Coronary artery (tissue), 2 donors: Measurements from ENCODE around the gene TROAP.

Source experiments
- DNase-seq: peaks from one replicate; pipeline ENCODE4 v3.0.0-alpha.2; 2017; ENCODE audit warnings: low spot score
- H3K27ac ChIP-seq, 2 donors: fragments of 200-600 bp; sonication (generic); one replicate each; pipeline ENCODE4 v1.5.1; 2016 to 2019
- H3K4me3 ChIP-seq: fragments of 200-600 bp; sonication (generic); 2 replicates; pipeline ENCODE4 v1.5.1; 2016; ENCODE audit warnings: mild to moderate bottlenecking, moderate library complexity
- TF ChIP-seq, protein P1 (sequence below): fragments of 200-600 bp; sonication (generic); IDR thresholded peaks from one replicate; pipeline ENCODE4 v1.5.1; 2019; ENCODE audit warnings: antibody characterized with exemption

Gene TROAP

DNA sequence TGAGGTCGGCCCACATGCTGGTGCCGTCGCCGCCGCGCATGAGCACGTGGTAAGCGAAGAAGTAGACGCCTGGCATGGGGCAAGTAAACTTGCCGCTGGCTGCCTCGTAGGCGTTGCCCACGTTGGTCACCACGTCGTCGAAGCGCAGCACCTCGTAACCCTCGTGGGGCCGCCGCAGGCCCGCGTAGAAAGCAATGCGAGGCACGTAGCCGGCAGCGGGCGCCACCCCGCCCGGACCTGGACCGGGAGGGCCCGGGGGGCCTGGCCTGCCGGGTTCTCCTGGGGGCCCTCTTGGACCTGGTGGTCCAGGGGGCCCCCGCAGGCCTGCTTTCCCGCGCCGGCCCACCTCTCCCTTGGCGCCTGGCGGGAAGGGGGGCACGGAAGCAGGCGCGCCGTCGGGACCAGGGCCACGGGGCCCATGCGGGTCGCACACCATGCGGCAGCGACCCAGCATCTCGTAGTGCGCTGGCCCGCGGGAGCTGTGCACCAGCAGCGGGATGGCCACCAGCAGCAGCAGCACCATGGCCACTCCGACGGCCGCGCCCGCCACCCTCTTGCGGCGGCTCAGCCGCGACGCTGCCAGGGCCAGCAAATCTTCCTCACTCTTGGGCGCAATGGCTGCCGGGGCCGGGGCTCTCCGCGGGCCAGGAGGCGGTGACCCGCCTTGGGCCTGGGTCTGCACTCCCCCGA is 13.0 kb downstream of the TROAP start:
- Histone ChIP-seq H3K27ac (no peak overlapping the region), H3K4me3 (peak overlapping the region; percentile 67)
- TF ChIP-seq, protein P1, sequence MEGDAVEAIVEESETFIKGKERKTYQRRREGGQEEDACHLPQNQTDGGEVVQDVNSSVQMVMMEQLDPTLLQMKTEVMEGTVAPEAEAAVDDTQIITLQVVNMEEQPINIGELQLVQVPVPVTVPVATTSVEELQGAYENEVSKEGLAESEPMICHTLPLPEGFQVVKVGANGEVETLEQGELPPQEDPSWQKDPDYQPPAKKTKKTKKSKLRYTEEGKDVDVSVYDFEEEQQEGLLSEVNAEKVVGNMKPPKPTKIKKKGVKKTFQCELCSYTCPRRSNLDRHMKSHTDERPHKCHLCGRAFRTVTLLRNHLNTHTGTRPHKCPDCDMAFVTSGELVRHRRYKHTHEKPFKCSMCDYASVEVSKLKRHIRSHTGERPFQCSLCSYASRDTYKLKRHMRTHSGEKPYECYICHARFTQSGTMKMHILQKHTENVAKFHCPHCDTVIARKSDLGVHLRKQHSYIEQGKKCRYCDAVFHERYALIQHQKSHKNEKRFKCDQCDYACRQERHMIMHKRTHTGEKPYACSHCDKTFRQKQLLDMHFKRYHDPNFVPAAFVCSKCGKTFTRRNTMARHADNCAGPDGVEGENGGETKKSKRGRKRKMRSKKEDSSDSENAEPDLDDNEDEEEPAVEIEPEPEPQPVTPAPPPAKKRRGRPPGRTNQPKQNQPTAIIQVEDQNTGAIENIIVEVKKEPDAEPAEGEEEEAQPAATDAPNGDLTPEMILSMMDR: no peak
- no peak for DNase-seq

DNA sequence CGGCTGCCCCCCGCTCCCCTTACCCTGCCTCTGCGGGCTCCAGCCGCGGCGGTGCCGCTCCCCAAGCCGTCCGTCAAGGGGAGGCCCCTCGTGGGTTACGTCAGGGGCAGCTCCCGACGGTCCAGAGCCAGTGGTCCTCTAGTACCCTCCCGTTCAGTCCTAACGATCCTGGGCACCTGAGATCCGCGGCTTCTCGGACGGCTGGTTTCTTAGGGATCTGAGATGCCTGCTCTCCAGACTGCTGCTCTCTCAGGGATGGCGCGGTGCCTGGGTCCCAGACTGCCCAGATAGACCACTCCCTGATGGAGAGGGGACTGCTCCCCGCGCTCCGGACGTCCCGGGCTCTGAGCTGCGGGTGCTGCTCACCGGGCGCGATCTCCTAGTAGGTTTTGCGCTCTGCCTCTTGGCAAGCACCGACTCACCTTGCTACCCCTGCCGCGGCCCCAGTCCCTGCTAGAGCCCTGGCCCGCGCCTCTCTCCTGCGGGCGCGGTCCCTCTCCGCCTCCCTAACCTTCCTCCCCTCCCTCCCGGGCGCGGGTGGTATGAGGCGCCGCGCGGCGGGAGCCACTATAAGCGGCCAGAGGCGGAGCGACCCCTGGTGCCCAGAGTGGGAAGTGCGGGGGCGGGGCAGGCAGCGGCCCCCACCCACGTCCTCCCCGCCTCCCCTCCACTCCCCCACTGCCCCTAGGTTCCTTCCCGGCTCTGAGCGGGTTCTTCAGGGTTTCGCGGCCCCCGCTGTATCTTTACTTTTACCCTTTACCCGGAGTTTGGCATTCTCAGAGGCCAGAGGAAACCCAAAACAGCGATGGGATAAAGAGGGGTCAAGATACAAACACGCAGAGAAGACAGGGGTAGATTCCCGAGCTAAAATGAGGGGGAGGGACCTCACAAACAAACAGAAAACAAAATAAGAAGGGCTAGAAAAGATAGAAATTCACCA is 13.9 kb downstream of the TROAP start, which contains the start of gene C1QL4:
TSS of gene C1QL4 (minus strand) at position 544 of the 940 bp plus-strand sequence. CDS start 711 bp downstream, outside the sequence.
- TF ChIP-seq, protein P1: peak; percentile 98
- H3K4me3 ChIP-seq: peak within 1 kb of the TSS; percentile 67
- no peak within 1 kb of the TSS for H3K27ac ChIP-seq
- peak; percentile 41 for DNase-seq

DNA sequence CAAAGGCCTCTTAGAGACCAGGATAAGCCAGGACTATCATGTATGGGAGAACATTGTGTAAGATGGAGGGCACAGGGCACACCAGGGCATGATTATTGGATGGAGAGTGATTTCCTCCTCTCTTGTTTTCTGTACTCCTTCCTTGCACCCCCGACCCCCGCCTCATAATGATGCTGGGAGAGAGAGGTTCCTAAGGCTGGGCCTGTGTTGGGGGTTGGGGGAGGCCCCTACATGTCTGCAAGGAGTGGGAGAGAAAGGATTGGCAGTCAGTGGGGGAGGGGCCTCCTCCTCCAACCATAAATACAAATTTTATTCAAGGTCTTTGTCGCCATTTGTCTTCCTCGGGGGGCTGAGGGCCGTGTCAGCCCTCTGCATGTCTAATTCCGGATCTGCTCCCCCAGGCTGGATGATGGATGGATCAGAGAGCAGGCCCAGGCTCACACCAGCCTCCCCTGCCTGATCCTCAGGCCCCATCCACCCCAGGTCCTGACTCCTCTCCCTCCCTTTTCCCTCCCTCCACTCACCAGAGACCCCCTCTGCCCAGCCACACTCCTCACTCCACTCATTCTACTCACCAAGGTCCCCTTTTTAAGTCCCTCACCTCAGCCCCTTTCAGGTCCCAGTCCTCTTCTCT is 15.9 kb downstream of the TROAP start:
- TF ChIP-seq, protein P1: no peak
- Histone ChIP-seq H3K27ac (no peak overlapping the region), H3K4me3 (no peak overlapping the region)
- DNase-seq: no peak

DNA sequence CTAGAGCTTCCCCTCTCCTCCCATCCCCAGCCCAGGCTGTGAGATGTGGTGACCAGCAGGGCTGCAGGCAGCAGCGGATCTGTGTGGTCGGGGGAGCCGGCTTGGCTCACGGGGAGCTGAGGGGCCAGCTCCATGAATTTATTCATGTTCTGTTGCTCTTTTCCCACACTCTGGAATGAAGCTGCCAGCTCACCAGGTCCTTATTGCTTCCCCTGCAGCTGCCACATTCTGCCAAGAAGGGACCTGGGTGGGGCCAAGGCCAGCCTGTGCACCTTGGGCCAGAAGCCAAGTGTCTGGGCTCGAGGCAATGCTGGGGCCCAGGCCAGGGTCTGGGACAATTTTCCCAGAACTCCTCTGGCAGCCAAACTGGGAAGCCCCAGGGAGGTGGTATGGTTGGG is 16.4 kb downstream of the TROAP start:
- DNase-seq: no peak
- Histone ChIP-seq H3K4me3 (no peak overlapping the region), H3K27ac (no peak overlapping the region)
- TF ChIP-seq, protein P1: no peak

DNA sequence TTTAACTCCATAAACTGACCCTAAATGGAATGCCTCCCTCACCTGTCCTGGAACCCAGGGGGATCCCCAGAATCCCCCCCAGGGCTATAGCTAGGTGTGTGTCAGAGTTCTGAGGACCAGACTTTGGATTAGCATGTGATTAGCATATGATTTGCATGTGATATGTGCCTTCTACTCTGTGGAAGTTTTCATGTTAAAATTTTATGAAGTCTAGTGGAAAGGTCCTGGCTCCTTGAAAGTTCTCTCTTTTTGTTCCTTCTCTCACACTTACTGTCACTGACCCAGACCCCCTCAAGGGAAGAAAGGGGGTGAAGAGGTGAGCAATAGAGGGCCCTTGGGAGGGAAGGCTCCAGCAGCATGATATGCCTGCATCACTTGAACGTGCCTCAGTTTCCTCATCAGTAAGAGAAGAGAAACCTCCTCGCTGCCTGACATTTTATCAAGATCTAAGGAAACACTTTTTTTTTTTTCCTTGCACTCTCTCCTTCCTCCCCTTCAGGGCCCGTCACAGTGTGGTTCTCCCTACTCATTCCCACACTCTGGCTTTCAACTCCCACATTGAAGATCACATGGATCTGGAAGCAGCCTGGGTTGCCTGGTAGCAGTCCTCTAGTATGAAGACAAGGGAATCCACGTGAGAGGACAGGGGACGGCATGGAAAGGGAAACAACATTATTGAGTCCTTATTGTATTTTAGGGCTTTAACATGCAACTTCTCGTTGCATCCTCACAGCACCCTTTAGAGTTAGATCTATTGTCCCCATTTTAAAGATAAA is 17.2 kb downstream of the TROAP start:
- no peak for DNase-seq

More for the DNA sequence above, 17.2 kb downstream of the TROAP start:
- Histone ChIP-seq H3K27ac (no peak overlapping the region), H3K4me3 (no peak overlapping the region)
- TF ChIP-seq, protein P1: no peak
